Stomach (tissue), 4 donors: ENCODE data around the gene EML3.

Experiments
- EP300 ChIP-seq: sonication (generic); formaldehyde crosslinking; IDR thresholded peaks from one replicate; pipeline ENCODE4 v1.6.1; 2017; ENCODE audit warnings: antibody characterized with exemption
- POLR2A ChIP-seq, 4 donors: fragments of 450-650 bp; IDR thresholded peaks; one replicate each; pipeline ENCODE4 v1.6.1; 2016; ENCODE audit warnings: antibody characterized with exemption in 4 of 4, control low read depth in 2 of 4, mild to moderate bottlenecking in 1 of 4, moderate library complexity in 1 of 4
- TF ChIP-seq, protein P1 (sequence below), 7 experiments: fragments of 450-650 bp in 4 of 7; fragments of 200-600 bp in 3 of 7; sonication (generic) in 3 of 7; IDR thresholded peaks; one replicate each; pipeline ENCODE4 v1.5.1; 2016 to 2019; ENCODE audit warnings: antibody characterized with exemption in 7 of 7, control low read depth in 2 of 7, mild to moderate bottlenecking in 1 of 7

DNA sequence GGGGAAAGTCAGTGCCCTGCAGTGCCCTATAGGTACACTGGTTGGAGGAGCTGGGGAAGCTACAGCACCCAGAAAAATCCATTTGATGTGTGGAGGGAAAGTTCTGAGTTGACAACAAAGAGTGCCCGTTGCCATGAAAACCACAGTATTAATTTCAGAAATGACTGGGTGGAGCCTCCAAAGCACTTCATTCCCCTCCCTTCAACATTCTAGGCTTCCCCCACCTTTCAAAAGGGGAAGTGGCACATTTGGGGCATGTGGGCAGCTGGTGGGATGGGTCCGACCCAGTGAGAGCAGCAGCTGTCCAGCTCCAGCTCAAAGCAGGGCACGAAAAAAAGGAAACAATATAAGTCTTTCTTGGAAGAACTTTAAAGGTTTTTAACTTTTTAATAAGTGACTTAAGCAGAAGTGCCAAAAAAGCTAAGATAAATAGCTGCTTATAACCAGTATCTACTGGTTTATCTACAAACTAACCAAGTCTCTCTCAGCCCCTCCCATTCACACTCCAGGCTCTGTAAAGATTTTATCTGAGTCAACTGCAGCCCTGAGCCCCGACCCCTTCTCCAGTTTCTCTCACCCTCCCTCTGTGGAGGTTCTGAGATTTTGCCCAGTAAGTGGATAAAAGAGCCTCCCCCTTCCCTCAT, 57.0 kb downstream of the EML3 start:
- TF ChIP-seq, protein P1, sequence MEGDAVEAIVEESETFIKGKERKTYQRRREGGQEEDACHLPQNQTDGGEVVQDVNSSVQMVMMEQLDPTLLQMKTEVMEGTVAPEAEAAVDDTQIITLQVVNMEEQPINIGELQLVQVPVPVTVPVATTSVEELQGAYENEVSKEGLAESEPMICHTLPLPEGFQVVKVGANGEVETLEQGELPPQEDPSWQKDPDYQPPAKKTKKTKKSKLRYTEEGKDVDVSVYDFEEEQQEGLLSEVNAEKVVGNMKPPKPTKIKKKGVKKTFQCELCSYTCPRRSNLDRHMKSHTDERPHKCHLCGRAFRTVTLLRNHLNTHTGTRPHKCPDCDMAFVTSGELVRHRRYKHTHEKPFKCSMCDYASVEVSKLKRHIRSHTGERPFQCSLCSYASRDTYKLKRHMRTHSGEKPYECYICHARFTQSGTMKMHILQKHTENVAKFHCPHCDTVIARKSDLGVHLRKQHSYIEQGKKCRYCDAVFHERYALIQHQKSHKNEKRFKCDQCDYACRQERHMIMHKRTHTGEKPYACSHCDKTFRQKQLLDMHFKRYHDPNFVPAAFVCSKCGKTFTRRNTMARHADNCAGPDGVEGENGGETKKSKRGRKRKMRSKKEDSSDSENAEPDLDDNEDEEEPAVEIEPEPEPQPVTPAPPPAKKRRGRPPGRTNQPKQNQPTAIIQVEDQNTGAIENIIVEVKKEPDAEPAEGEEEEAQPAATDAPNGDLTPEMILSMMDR (IDR thresholded peaks at IDR 0.05), result no peak
- TF ChIP-seq POLR2A (IDR thresholded peaks at IDR 0.05) (no peak), EP300 (no peak)
